IMR-90 (cell line): Measurements from ENCODE around the gene CTAG1A. TPM values are rescaled to one million over a fixed set of nuclear protein-coding genes. Genes with fewer than 3 reads are reported as not detected.
"Not testable (repeated sequence)": the region's sequence is repeated elsewhere in the genome, so short reads cannot be mapped to it uniquely, and the experiment has no call there.

Source experiments
- ATAC-seq: fragments of 200-7000 bp; cut with Tn5 transposase; 2 replicates; pipeline ENCODE4 v1.9.1; 2020; ENCODE audit warnings: low read depth, mild to moderate bottlenecking, moderate library complexity
- BruUV-seq: library from RNA; stranded (reverse); fragments of 400-500 nt; replicated peaks from 2 replicates; lab custom pipeline; 2021; lab: Mats Ljungman, UMichigan
- CTCF ChIA-PET: fragments of 300-600 bp; formaldehyde crosslinking; extraction: SDS; loops from one replicate; lab custom pipeline; 2021; ENCODE audit warnings: antibody characterized with exemption; lab: Yijun Ruan, JAX
- POLR2A ChIA-PET: fragments of 300-600 bp; sonication (Branson Sonifier 250); formaldehyde crosslinking; loops from one replicate; lab custom pipeline; 2022; ENCODE audit warnings: antibody characterized with exemption; ENCODE audit not compliant: unreplicated experiment; lab: Charles Lee
- DNase-seq: peaks from one replicate; pipeline ENCODE4 v3.0.0; 2013
- H2AFZ ChIP-seq: replicated peaks from 2 replicates; pipeline ENCODE3; 2013; ENCODE audit warnings: low read length, mild to moderate bottlenecking; ENCODE audit not compliant: poor library complexity
- H2AK5ac ChIP-seq: 2 replicates; pipeline ENCODE4 v1.6.1; 2013; ENCODE audit warnings: low read depth, low read length, inconsistent platforms
- H2AK9ac ChIP-seq: replicated peaks from 2 replicates; pipeline ENCODE3; 2013; ENCODE audit warnings: mild to moderate bottlenecking, low read depth, low read length, moderate library complexity; ENCODE audit not compliant: poor library complexity
- H2BK120ac ChIP-seq: 2 replicates; pipeline ENCODE4 v1.6.1; 2013; ENCODE audit warnings: low read depth, low read length, inconsistent platforms
- H2BK15ac ChIP-seq: 3 replicates; pipeline ENCODE4 v1.6.1; 2013; ENCODE audit warnings: low read depth, low read length, inconsistent platforms
- H2BK20ac ChIP-seq: 2 replicates; pipeline ENCODE4 v1.6.1; 2013; ENCODE audit warnings: low read depth, mild to moderate bottlenecking, inconsistent platforms, low read length, moderate library complexity
- H2BK5ac ChIP-seq: 2 replicates; pipeline ENCODE4 v1.6.1; 2013; ENCODE audit warnings: mild to moderate bottlenecking, low read depth, low read length, inconsistent platforms; ENCODE audit not compliant: poor library complexity, severe bottlenecking
- H3K14ac ChIP-seq: replicated peaks from 2 replicates; pipeline ENCODE4 v1.6.1; 2013; ENCODE audit warnings: low read depth, low read length, inconsistent platforms
- H3K18ac ChIP-seq: 2 replicates; pipeline ENCODE4 v1.6.1; 2013; ENCODE audit warnings: low read depth, low read length, control low read depth
- H3K23ac ChIP-seq: 2 replicates; pipeline ENCODE4 v1.6.1; 2013; ENCODE audit warnings: low read depth, low read length, inconsistent platforms
- H3K27ac ChIP-seq: 2 replicates; pipeline ENCODE4 v1.5.1; 2013; ENCODE audit warnings: mild to moderate bottlenecking, control low read depth, low read length; ENCODE audit not compliant: insufficient read depth
- H3K27me3 ChIP-seq: 2 replicates; pipeline ENCODE4 v1.6.1; 2013; ENCODE audit warnings: low read length; ENCODE audit not compliant: control insufficient read depth, insufficient read depth
- H3K36me3 ChIP-seq: 2 replicates; pipeline ENCODE4 v1.6.1; 2013; ENCODE audit warnings: low read length, mixed read lengths; ENCODE audit not compliant: control insufficient read depth, insufficient read depth
- H3K4ac ChIP-seq: 2 replicates; pipeline ENCODE4 v1.6.1; 2013; ENCODE audit warnings: low read depth, low read length, inconsistent platforms
- H3K4me1 ChIP-seq: 2 replicates; pipeline ENCODE4 v1.6.1; 2013; ENCODE audit warnings: low read length, mixed read lengths; ENCODE audit not compliant: control insufficient read depth, insufficient read depth
- H3K4me2 ChIP-seq: 2 replicates; pipeline ENCODE4 v1.6.1; 2013; ENCODE audit warnings: low read depth, mild to moderate bottlenecking, control low read depth, low read length, moderate library complexity
- H3K4me3 ChIP-seq: 2 replicates; pipeline ENCODE4 v1.5.1; 2013; ENCODE audit warnings: low read depth, mild to moderate bottlenecking, control low read depth, low read length, moderate library complexity; ENCODE audit not compliant: insufficient read depth
- H3K56ac ChIP-seq: 2 replicates; pipeline ENCODE4 v1.6.1; 2013; ENCODE audit warnings: low read length, inconsistent platforms; ENCODE audit not compliant: insufficient read depth; ENCODE audit errors: extremely low read depth
- H3K79me1 ChIP-seq, 2 experiments: 2 replicates each; pipeline ENCODE4 v1.6.1; 2013; ENCODE audit warnings: low read length in 2 of 2, inconsistent platforms in 1 of 2, low read depth in 1 of 2
- H3K9ac ChIP-seq: 2 replicates; pipeline ENCODE4 v1.6.1; 2013; ENCODE audit warnings: low read depth, low read length, control low read depth
- H3K9me1 ChIP-seq: 2 replicates; pipeline ENCODE4 v1.6.1; 2013; ENCODE audit warnings: low read length, inconsistent platforms; ENCODE audit not compliant: insufficient read depth
- H3K9me3 ChIP-seq: 2 replicates; pipeline ENCODE4 v1.6.1; 2013; ENCODE audit warnings: low read length; ENCODE audit not compliant: control insufficient read depth, insufficient read depth
- H4K20me1 ChIP-seq: 2 replicates; pipeline ENCODE4 v1.6.1; 2013; ENCODE audit warnings: low read length, inconsistent platforms; ENCODE audit not compliant: insufficient read depth
- H4K5ac ChIP-seq: 2 replicates; pipeline ENCODE4 v1.6.1; 2013; ENCODE audit warnings: mild to moderate bottlenecking, low read depth, low read length, control low read depth
- H4K8ac ChIP-seq, 2 experiments: 2 replicates each; pipeline ENCODE4 v1.6.1; 2013; ENCODE audit warnings: low read depth in 2 of 2, low read length in 2 of 2, control low read depth in 1 of 2, inconsistent platforms in 1 of 2
- H4K91ac ChIP-seq: 2 replicates; pipeline ENCODE4 v1.6.1; 2013; ENCODE audit warnings: low read depth, low read length, inconsistent platforms; ENCODE audit not compliant: insufficient read depth
- whole genome bisulfite sequencing, 2 experiments: methylation state at CpG; one replicate each; pipeline versions ENCODE4 v1.1.5 to v1.1.7; 2013; ENCODE audit warnings: missing lambda C conversion rate in 2 of 2; ENCODE audit not compliant: insufficient read length in 1 of 2; ENCODE audit errors: extremely low coverage in 2 of 2; 5-methylcytosine and 5-hydroxymethylcytosine counted together
- dilution Hi-C: fragments of 300-500 bp; cut with HindIII; formaldehyde crosslinking; loops from one replicate; pipeline ENCODE4 v1.14.3; 2018; ENCODE audit warnings: low sequenced_read_pairs; ENCODE audit not compliant: unreplicated experiment
- in situ Hi-C: fragments of 300-500 bp; cut with MboI; formaldehyde crosslinking; loops from 3 replicates; pipeline ENCODE4 v1.14.3; 2019; ENCODE audit warnings: low sequenced_read_pairs, inconsistent platforms, mixed read lengths
- intact Hi-C: fragments of 100-400 bp; cut with micrococcal nuclease; formaldehyde crosslinking; loops from 2 replicates; pipeline ENCODE4 v1.10.0; 2022
- polyA plus RNA-seq, 3 experiments: library from polyadenylated mRNA; depleted of rRNA; stranded (reverse); fragments of >200 nt; gene quantifications; 2 replicates each; pipeline ENCODE4 v1.2.3, GENCODE V29; 2012; ENCODE audit warnings: low replicate concordance in 1 of 3
- total RNA-seq: library from RNA; depleted of rRNA; stranded (reverse); fragments of >200 nt; gene quantifications from 2 replicates; pipeline ENCODE4 v1.2.3, GENCODE V29; 2012

CTAG1A gene
- total and polyA plus RNA-seq, 2 of the 4 experiments (the other 2 are of a cell fraction): not detected

GRCh38 chrX:154575076-154575475, 9.9 kb upstream of the CTAG1A start:
- H4K91ac ChIP-seq, H3K4me3 ChIP-seq, H2BK20ac ChIP-seq, H3K14ac ChIP-seq, H3K18ac ChIP-seq, H2AK5ac ChIP-seq, H3K23ac ChIP-seq, H3K9me3 ChIP-seq, H3K56ac ChIP-seq, H3K9me1 ChIP-seq, H3K36me3 ChIP-seq, dilution Hi-C loops, H3K79me1 ChIP-seq, H4K5ac ChIP-seq, H2BK120ac ChIP-seq, H3K4me2 ChIP-seq, H3K4ac ChIP-seq, POLR2A ChIA-PET, BruUV-seq, CTCF ChIA-PET, H3K27ac ChIP-seq, intact Hi-C loops, H2BK5ac ChIP-seq, H2AFZ ChIP-seq, DNase-seq, H4K20me1 ChIP-seq, H2BK15ac ChIP-seq, H3K27me3 ChIP-seq, H2AK9ac ChIP-seq, H4K8ac ChIP-seq, H3K9ac ChIP-seq, H3K4me1 ChIP-seq: not testable (repeated sequence)
- peak; percentile 87 for ATAC-seq
- no CpG with 5 or more reads among the region's 5 CpGs for WGBS, 2 experiments
- in situ Hi-C loops: loop anchor here (25.0 kb wide), 1 partner anchor 162 kb away; no protein-coding TSS in a partner anchor

GRCh38 chrX:154582994-154583393, 1.9 kb upstream of the CTAG1A start:
- intact Hi-C loops, H2BK120ac ChIP-seq, H3K18ac ChIP-seq, H2AFZ ChIP-seq, dilution Hi-C loops, BruUV-seq, H3K23ac ChIP-seq, H3K27ac ChIP-seq, H4K91ac ChIP-seq, CTCF ChIA-PET, H2BK20ac ChIP-seq, H3K36me3 ChIP-seq, H3K4ac ChIP-seq, H4K20me1 ChIP-seq, H3K9me3 ChIP-seq, H2BK15ac ChIP-seq, H3K4me1 ChIP-seq, H2AK9ac ChIP-seq, DNase-seq, H4K5ac ChIP-seq, POLR2A ChIA-PET, H4K8ac ChIP-seq, H2BK5ac ChIP-seq, H3K27me3 ChIP-seq, H3K79me1 ChIP-seq, H2AK5ac ChIP-seq, H3K9ac ChIP-seq, H3K9me1 ChIP-seq, H3K56ac ChIP-seq, H3K14ac ChIP-seq, H3K4me2 ChIP-seq, H3K4me3 ChIP-seq: not testable (repeated sequence)
- peak; percentile 85 for ATAC-seq
- in situ Hi-C loops: loop anchor here (25.0 kb wide), 1 partner anchor 154 kb away; no protein-coding TSS in a partner anchor
- no CpG with 5 or more reads among the region's 8 CpGs for WGBS, 2 experiments
